Measurements from ENCODE around the gene DENND5A.

Gene DENND5A

GRCh38 chr11:9146477-9146876 lies 118.7 kb downstream of the DENND5A start:
- no peak for TF ChIP-seq POLR2AphosphoS5 (IDR thresholded peaks at IDR 0.05; ENCODE audit: low read depth, low read length)
- TF ChIP-seq SIN3A (IDR thresholded peaks at IDR 0.05; ENCODE audit: borderline replicate concordance, insufficient read depth, low read length) = no peak
- TF ChIP-seq REST (IDR thresholded peaks at IDR 0.05; ENCODE audit: insufficient read depth in 1 of 2, low read depth in 2 of 2, low read length in 2 of 2) = no peak
- no peak for TF ChIP-seq TAF1 (IDR thresholded peaks at IDR 0.05; ENCODE audit: borderline replicate concordance, insufficient read depth, low read length)
- TF ChIP-seq FOXP2 (optimal IDR thresholded peaks at IDR 0.05; ENCODE audit: borderline replicate concordance, extremely low read depth, extremely low read length, insufficient read depth) = no peak

- TF ChIP-seq FOXP2 (optimal IDR thresholded peaks at IDR 0.05; ENCODE audit: borderline replicate concordance, extremely low read depth, extremely low read length, insufficient read depth) = no peak
- no peak for TF ChIP-seq REST (IDR thresholded peaks at IDR 0.05; ENCODE audit: insufficient read depth in 1 of 2, low read depth in 2 of 2, low read length in 2 of 2)
- no peak for TF ChIP-seq SIN3A (IDR thresholded peaks at IDR 0.05; ENCODE audit: borderline replicate concordance, insufficient read depth, low read length)
- no peak for TF ChIP-seq TAF1 (IDR thresholded peaks at IDR 0.05; ENCODE audit: borderline replicate concordance, insufficient read depth, low read length)
- TF ChIP-seq POLR2AphosphoS5 (IDR thresholded peaks at IDR 0.05; ENCODE audit: low read depth, low read length) = no peak
These were observed 119.9 kb downstream of the DENND5A start for GRCh38 chr11:9145283-9145682.

GRCh38 chr11:9144828-9145227 lies 120.3 kb downstream of the DENND5A start:
- TF ChIP-seq POLR2AphosphoS5 (IDR thresholded peaks at IDR 0.05; ENCODE audit: low read depth, low read length) (no peak), FOXP2 (optimal IDR thresholded peaks at IDR 0.05; ENCODE audit: borderline replicate concordance, extremely low read depth, extremely low read length, insufficient read depth) (no peak), REST (IDR thresholded peaks at IDR 0.05; ENCODE audit: insufficient read depth in 1 of 2, low read depth in 2 of 2, low read length in 2 of 2) (no peak), SIN3A (IDR thresholded peaks at IDR 0.05; ENCODE audit: borderline replicate concordance, insufficient read depth, low read length) (no peak), TAF1 (IDR thresholded peaks at IDR 0.05; ENCODE audit: borderline replicate concordance, insufficient read depth, low read length) (no peak)

GRCh38 chr11:9143721-9144120 lies 121.4 kb downstream of the DENND5A start:
- TF ChIP-seq FOXP2 (optimal IDR thresholded peaks at IDR 0.05; ENCODE audit: borderline replicate concordance, extremely low read depth, extremely low read length, insufficient read depth) (no peak), SIN3A (IDR thresholded peaks at IDR 0.05; ENCODE audit: borderline replicate concordance, insufficient read depth, low read length) (no peak), REST (IDR thresholded peaks at IDR 0.05; ENCODE audit: insufficient read depth in 1 of 2, low read depth in 2 of 2, low read length in 2 of 2) (no peak), POLR2AphosphoS5 (IDR thresholded peaks at IDR 0.05; ENCODE audit: low read depth, low read length) (no peak), TAF1 (IDR thresholded peaks at IDR 0.05; ENCODE audit: borderline replicate concordance, insufficient read depth, low read length) (no peak)

GRCh38 chr11:9142732-9143131 lies 122.4 kb downstream of the DENND5A start:
- TF ChIP-seq REST (IDR thresholded peaks at IDR 0.05; ENCODE audit: insufficient read depth in 1 of 2, low read depth in 2 of 2, low read length in 2 of 2) (no peak), TAF1 (IDR thresholded peaks at IDR 0.05; ENCODE audit: borderline replicate concordance, insufficient read depth, low read length) (no peak)

All from PFSK-1 (cell line).